Measurements from ENCODE around the gene UGT1A8. TPM values are rescaled to one million over a fixed set of nuclear protein-coding genes. Genes with fewer than 3 reads are reported as not detected.

The UGT1A8 gene
- total RNA-seq, 2 experiments from 2014 or later: not detected

DNA sequence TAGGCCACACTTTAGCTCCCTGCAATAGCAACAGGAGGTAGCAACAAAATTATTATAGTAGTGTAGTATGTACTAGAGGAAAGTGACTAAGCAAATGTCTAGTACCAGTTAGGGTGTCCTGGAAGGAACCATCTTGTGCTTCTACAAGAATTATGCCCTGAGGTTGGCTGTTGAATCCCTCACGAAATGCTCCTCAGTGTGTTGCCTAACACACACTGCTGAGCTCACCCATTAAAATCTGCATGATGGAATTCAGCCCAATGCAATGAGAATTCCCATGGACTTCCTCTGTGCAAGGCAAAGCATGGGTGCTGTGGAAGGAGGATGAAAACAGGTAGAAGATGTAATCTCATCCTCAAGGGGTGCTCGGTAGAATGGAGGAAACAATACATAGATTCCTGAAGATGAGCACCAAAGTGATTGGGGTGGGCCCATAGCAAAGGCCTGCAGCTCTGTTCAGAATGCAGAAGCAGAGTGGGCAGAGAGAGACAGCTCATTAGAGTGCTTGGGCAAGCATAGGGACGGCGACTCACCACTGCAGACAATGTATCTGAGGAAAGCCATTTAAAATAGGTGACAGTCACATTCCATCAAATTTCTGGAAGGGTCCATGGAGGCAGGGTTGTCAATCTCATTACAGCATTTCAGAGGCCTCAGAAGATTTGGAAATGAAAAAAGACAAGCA, 63.1 kb downstream of the UGT1A8 start:
- Mint-ChIP-seq H3K27me3 (peaks cover 32% of the 10 kb centered on the region), H3K4me3 (no peak overlapping the region), H3K9me3 (no peaks in the 10 kb centered on the region), H3K4me1 (no peaks in the 10 kb centered on the region), H3K36me3 (ENCODE audit: low read depth) (no peaks in the 10 kb centered on the region), H3K27ac (no peak overlapping the region)
- ChIA-PET CTCF (no interaction called here), POLR2A (no interaction called here)
- no peak for DNase-seq

DNA sequence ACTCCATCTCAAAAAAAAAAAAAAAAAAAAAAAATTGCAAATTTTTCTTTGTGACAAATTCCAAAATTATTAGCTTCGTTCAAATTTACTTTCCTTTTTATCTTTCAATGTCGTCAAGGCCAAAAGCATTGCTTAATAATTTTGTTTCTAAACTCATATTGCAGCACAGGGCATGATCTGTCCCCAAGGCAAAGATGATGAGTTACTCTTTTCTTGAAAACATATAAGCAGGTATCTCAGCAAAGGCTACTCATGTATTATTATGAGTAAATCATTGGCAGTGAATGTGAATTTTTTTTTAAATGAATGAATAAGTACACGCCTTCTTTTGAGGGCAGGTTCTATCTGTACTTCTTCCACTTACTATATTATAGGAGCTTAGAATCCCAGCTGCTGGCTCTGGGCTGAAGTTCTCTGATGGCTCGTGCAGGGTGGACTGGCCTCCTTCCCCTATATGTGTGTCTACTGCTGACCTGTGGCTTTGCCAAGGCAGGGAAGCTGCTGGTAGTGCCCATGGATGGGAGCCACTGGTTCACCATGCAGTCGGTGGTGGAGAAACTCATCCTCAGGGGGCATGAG, 64.2 kb downstream of the UGT1A8 start, which contains the start of gene UGT1A7:
UGT1A7 (plus strand) TSS at position 381 of the 579 bp plus-strand sequence; CDS start at position 418, 37 bp downstream.
- DNase-seq: no peak
- CTCF ChIA-PET: no interaction called here
- Mint-ChIP-seq H3K36me3 (ENCODE audit: low read depth) (no peaks in the 10 kb centered on the region), H3K27ac (no peak within 1 kb of the TSS), H3K27me3 (peaks cover 28% of the 10 kb centered on the region), H3K4me1 (no peaks in the 10 kb centered on the region), H3K4me3 (no peak within 1 kb of the TSS), H3K9me3 (no peaks in the 10 kb centered on the region)
- POLR2A ChIA-PET: no interaction called here

DNA sequence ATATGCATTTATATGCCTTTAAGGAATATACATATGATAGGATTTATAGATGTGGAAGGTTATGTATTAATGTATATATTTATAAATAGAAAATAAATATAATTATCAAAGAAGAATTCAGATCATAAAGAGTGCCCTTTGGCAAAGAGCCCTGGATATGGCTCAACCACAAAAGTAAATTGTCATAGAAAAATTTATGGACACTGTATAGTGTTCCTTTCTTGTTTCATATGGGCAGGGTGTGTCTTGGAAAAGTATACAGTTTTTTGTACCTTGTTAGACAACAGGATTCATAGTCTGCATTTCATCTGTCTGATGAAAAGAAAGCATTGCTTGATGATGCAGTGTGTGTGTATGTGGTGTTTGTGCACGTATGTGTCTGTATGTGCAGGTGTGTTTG, 67.2 kb downstream of the UGT1A8 start:
- DNase-seq: no peak
- Mint-ChIP-seq H3K36me3 (ENCODE audit: low read depth) (no peaks in the 10 kb centered on the region), H3K9me3 (no peaks in the 10 kb centered on the region), H3K4me1 (no peaks in the 10 kb centered on the region), H3K27me3 (peaks cover 10% of the 10 kb centered on the region), H3K4me3 (no peak overlapping the region), H3K27ac (no peak overlapping the region)
- ChIA-PET POLR2A (no interaction called here), CTCF (no interaction called here)

DNA sequence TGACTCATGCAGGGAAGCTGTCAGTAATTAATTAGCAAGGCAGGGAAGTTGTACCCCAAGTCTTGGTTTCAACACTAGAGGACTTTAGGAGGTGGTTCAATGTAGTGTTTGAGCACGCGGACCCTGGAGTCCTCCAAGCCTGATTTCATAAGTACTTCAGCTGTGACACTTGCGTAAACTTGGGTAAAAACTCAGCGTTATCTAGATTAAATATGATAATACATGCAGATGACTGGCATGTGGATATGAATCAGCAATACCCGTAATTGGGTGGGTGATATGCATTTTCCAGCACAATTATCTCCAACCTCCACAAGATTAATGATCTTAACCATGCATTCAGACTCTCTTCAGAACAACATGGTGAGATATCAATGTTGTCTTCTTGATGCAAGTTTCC, 69.5 kb downstream of the UGT1A8 start:
- Mint-ChIP-seq H3K9me3 (no peaks in the 10 kb centered on the region), H3K36me3 (ENCODE audit: low read depth) (no peaks in the 10 kb centered on the region), H3K4me1 (no peaks in the 10 kb centered on the region), H3K27ac (no peak overlapping the region), H3K4me3 (no peak overlapping the region), H3K27me3 (peaks cover 12% of the 10 kb centered on the region)
- ChIA-PET POLR2A (no interaction called here), CTCF (interaction anchor here (1.0 kb wide), 1 partner anchor 13 kb away, joined by 3 read pairs; no protein-coding TSS in a partner anchor)
- DNase-seq: no peak

- Mint-ChIP-seq H3K27ac (no peak overlapping the region), H3K4me3 (no peak overlapping the region), H3K4me1 (no peaks in the 10 kb centered on the region), H3K27me3 (peaks cover 12% of the 10 kb centered on the region), H3K36me3 (ENCODE audit: low read depth) (no peaks in the 10 kb centered on the region), H3K9me3 (no peaks in the 10 kb centered on the region)
- POLR2A ChIA-PET: no interaction called here
- CTCF ChIA-PET: no interaction called here
- DNase-seq: no peak
These were observed 70.9 kb downstream of the UGT1A8 start for GRCh38 chr2:233688341-233688740.

DNA sequence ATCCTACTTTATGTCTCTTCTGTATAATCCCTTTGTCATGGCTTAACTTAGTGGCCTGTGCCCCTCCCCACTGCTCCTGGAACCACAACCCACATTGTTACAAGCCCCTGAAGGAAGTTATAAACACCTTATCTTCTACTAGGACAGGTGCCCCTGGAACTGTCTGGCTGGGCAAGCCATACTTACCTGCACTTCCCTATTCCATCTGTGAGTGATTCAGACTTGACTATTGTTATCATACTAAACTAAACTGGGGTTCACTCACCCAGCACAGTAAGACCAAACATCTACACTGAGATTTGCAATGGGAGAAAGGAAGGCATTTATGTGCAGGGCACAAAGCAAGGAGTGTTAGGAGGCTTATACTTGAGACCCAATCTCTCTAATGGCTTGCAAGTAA, 71.6 kb downstream of the UGT1A8 start:
- DNase-seq: no peak
- CTCF ChIA-PET: no interaction called here
- no peak overlapping the region for H3K4me3 Mint-ChIP-seq
- no peaks in the 10 kb centered on the region for H3K9me3 Mint-ChIP-seq
- peaks cover 6% of the 10 kb centered on the region for H3K27me3 Mint-ChIP-seq
- H3K36me3 Mint-ChIP-seq (ENCODE audit: low read depth): no peaks in the 10 kb centered on the region
- POLR2A ChIA-PET: no interaction called here
- no peak overlapping the region for H3K27ac Mint-ChIP-seq
- H3K4me1 Mint-ChIP-seq: no peaks in the 10 kb centered on the region

DNA sequence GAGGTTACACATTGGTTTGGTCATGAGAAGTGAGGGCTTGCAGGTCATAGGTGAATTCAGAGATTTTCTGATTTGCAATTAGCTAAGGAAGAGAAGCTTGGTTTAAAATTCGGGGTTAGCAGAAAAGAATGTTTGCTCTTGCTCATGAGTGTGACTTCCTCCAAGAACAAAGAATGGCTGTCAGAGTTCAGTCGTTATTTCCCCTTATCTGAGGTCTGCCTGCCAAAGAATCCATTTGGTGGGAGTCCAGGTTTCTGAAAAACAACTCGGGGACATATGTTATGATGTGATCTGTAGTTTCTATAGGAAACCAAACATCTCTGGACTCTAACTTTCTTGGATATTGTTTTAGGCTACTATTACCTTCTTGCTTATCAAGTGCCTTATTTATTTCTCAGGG, 72.1 kb downstream of the UGT1A8 start:
- Mint-ChIP-seq H3K9me3 (no peaks in the 10 kb centered on the region), H3K4me3 (no peak overlapping the region), H3K27me3 (peaks cover 6% of the 10 kb centered on the region)

DNA sequence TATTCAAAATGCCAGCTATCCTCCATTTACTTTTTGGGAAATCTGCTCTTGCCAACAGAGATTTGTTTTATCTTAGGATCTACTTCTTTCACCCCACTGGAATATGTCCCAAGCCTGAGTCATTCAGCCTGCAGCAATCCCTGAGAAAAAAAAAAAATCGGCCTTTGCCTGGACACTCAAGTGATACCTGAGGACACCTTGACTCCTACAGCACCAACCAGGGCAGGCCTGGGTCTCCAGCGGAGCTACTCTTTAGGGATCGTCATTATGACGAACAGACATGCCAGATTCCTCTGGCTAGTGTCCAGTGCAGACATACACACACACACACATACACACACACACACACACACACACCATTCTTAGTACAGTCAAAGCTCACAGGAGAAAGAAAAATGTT, 73.0 kb downstream of the UGT1A8 start:
- Mint-ChIP-seq H3K27me3 (peaks cover 4% of the 10 kb centered on the region), H3K36me3 (ENCODE audit: low read depth) (no peaks in the 10 kb centered on the region), H3K27ac (no peak overlapping the region), H3K4me1 (no peaks in the 10 kb centered on the region), H3K9me3 (no peaks in the 10 kb centered on the region), H3K4me3 (no peak overlapping the region)
- POLR2A ChIA-PET: no interaction called here
- no peak for DNase-seq
- CTCF ChIA-PET: no interaction called here

More for the DNA sequence above, 72.1 kb downstream of the UGT1A8 start:
- ChIA-PET CTCF (no interaction called here), POLR2A (no interaction called here)
- H3K36me3 Mint-ChIP-seq (ENCODE audit: low read depth): no peaks in the 10 kb centered on the region
- DNase-seq: no peak
- no peak overlapping the region for H3K27ac Mint-ChIP-seq
- no peaks in the 10 kb centered on the region for H3K4me1 Mint-ChIP-seq

- Mint-ChIP-seq H3K27ac (no peak overlapping the region), H3K4me1 (no peaks in the 10 kb centered on the region), H3K27me3 (peaks cover 9% of the 10 kb centered on the region), H3K4me3 (no peak overlapping the region), H3K36me3 (ENCODE audit: low read depth) (no peaks in the 10 kb centered on the region), H3K9me3 (no peaks in the 10 kb centered on the region)
- no peak for DNase-seq
- CTCF ChIA-PET: interaction anchor here (0.9 kb wide), 1 partner anchor 39 kb away, joined by 3 read pairs; no protein-coding TSS in a partner anchor
- POLR2A ChIA-PET: no interaction called here
These were observed 74.3 kb downstream of the UGT1A8 start for GRCh38 chr2:233691443-233692433.

- CTCF ChIA-PET: no interaction called here
- POLR2A ChIA-PET: no interaction called here
- H3K4me3 Mint-ChIP-seq: no peak within 1 kb of the TSS
These were observed 75.2 kb downstream of the UGT1A8 start, which contains the start of gene UGT1A6 for GRCh38 chr2:233692648-233693047. Gene UGT1A6 (plus strand): TSS chr2:233692890. CDS start chr2:233693005, 115 bp downstream.

DNA sequence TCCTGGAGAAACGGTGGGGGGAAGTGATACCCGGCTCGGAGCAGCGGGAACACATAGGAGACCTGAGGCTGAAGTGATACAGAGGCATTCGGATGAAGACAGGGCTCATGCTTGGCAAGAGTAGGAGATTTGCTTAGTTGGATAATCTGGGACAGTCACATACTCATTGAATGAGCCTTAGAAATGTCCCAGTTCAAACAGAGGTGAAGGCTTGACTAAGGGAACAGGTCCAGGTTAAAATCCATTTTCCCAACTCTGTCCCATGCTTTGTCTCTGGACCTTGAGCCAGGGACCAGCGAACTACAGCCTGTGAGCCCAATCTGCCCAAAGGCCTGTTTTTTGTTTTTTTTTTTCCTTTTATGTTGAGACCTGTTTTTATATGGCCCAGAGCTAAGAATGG, 76.5 kb downstream of the UGT1A8 start:
- peaks cover 14% of the 10 kb centered on the region for H3K27me3 Mint-ChIP-seq
- no peak for DNase-seq
- no peaks in the 10 kb centered on the region for H3K4me1 Mint-ChIP-seq
- CTCF ChIA-PET: no interaction called here
- H3K9me3 Mint-ChIP-seq: no peaks in the 10 kb centered on the region
- POLR2A ChIA-PET: no interaction called here
- H3K27ac Mint-ChIP-seq: no peak overlapping the region
- no peak overlapping the region for H3K4me3 Mint-ChIP-seq
- H3K36me3 Mint-ChIP-seq (ENCODE audit: low read depth): no peaks in the 10 kb centered on the region

More at GRCh38 chr2:233692648-233693047, 75.2 kb downstream of the UGT1A8 start, which contains the start of gene UGT1A6:
- no peaks in the 10 kb centered on the region for H3K9me3 Mint-ChIP-seq
- H3K27me3 Mint-ChIP-seq: peaks cover 15% of the 10 kb centered on the region
- no peak for DNase-seq
- no peaks in the 10 kb centered on the region for H3K4me1 Mint-ChIP-seq
- H3K36me3 Mint-ChIP-seq (ENCODE audit: low read depth): no peaks in the 10 kb centered on the region
- no peak within 1 kb of the TSS for H3K27ac Mint-ChIP-seq

DNA sequence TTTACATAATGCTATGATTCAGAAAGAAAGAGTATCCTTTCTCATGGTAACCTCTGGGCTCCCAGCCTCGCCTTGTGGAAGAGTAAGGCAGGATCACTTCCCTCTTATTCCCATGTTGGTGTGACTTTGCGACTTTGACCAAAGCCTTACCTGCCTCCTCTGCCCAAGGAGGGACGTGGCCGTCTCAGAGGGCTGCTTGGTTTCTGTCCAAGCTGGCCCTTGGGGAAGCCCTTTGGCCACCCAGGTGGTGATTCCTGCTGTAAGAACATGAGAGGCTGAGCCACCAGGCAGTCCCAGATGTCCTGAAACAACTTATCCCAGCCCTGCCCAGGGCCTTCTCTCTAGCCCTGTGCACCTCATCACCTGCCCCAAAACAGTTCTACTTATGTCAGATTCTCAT, 81.3 kb downstream of the UGT1A8 start:
- H3K27ac Mint-ChIP-seq: no peak overlapping the region
- no peaks in the 10 kb centered on the region for H3K36me3 Mint-ChIP-seq (ENCODE audit: low read depth)
- H3K27me3 Mint-ChIP-seq: peaks cover 28% of the 10 kb centered on the region
- POLR2A ChIA-PET: no interaction called here
- no peak for DNase-seq
- H3K4me1 Mint-ChIP-seq: no peaks in the 10 kb centered on the region
- CTCF ChIA-PET: no interaction called here
- no peaks in the 10 kb centered on the region for H3K9me3 Mint-ChIP-seq
- H3K4me3 Mint-ChIP-seq: no peak overlapping the region

DNA sequence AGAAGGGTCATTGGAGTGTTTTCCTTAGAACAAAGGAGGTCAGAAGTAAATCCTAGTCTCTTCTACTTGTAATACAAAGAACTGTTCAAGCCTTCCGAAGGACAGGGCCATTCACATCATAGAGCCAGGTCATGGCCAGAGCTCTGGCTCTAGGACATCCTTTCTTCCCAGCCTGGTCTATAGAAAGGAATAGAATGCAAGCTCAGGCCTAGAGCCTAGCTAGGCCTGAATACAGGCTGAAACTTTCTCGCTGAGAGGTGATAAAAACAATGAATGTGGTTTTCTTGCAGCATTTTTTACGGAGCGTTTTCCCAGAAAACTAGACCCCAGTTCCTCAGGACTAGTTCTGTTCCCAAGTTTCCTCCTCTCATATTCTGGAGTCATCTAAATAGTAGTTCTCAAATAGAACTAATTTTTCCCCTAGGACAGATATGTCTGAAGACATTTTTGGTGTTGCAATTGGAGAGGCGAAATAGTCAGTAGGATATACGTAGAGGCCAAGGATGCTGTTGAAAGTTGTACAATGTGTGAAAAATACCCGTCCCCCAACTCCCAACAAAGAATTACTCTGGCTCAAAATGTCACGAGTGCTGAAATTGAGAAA, 82.1 kb downstream of the UGT1A8 start:
- no peaks in the 10 kb centered on the region for H3K4me1 Mint-ChIP-seq
- POLR2A ChIA-PET: no interaction called here

More for the DNA sequence above, 82.1 kb downstream of the UGT1A8 start:
- CTCF ChIA-PET: interaction anchor here (1.0 kb wide), 1 partner anchor 12 kb away, joined by 3 read pairs; no protein-coding TSS in a partner anchor
- H3K27me3 Mint-ChIP-seq: peaks cover 30% of the 10 kb centered on the region
- H3K9me3 Mint-ChIP-seq: no peaks in the 10 kb centered on the region
- no peak overlapping the region for H3K27ac Mint-ChIP-seq
- H3K36me3 Mint-ChIP-seq (ENCODE audit: low read depth): no peaks in the 10 kb centered on the region
- H3K4me3 Mint-ChIP-seq: no peak overlapping the region
- DNase-seq: no peak
